Measurements from ENCODE around the gene IRX3.

DNA sequence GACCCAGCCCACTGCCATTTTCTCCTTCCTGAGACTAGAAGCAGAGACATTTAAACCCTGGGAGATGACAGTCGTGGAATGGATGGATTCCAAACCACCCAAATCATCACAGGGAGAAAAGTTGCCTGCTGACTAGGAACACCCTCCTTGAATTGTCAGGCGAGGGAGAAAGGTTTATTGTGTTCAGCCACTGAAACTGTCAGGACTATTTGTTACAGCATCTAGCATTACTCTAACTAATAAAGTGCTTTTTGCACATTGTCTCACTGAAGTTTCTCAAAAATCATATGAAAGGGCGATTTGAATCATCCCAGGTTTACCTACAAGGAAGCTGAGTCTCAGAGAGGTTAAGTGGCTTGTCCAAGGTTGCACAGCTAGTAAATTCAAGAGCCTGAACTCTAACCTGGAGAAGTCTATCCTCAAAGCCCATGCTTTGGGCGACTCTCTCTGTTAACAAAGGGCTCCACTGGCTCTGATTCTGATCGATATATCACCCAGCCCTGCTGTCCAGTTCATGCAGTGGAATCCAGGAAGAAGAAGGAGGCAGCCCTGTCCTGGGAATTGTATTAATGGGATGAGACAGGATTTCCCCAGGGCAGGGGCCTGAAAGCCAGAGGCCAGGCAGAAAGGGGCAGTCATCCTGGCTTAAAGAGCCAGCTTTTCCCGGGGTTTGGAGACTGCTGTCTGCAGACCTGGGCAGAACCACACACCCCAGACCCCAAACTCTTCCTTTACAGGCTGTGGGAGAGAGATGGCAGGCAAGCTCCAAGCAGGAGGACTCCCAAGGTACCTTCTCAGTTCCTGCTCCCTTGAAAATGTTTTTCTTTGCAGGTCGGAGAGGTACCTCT, 37.5 kb downstream of the IRX3 start:
- TF ChIP-seq SUZ12 (IDR thresholded peaks at IDR 0.05; ENCODE audit: unreplicated experiment) (no peak), TARDBP (IDR thresholded peaks at IDR 0.05; ENCODE audit: borderline replicate concordance) (no peak), CHD2 (IDR thresholded peaks at IDR 0.05; ENCODE audit: borderline replicate concordance, low read depth, low read length) (no peak), BCL11A (IDR thresholded peaks at IDR 0.05; ENCODE audit: low read depth, low read length) (no peak), NFYB (IDR thresholded peaks at IDR 0.05; ENCODE audit: insufficient read depth, low read depth, low read length) (no peak), CEBPB (IDR thresholded peaks at IDR 0.05; ENCODE audit: borderline replicate concordance in 1 of 2, low read depth in 2 of 2, low read length in 2 of 2) (no peak), CHD4 (IDR thresholded peaks at IDR 0.05) (no peak), HDAC6 (IDR thresholded peaks at IDR 0.05; ENCODE audit: unreplicated experiment) (no peak)
- TF ChIP-seq, protein P1, sequence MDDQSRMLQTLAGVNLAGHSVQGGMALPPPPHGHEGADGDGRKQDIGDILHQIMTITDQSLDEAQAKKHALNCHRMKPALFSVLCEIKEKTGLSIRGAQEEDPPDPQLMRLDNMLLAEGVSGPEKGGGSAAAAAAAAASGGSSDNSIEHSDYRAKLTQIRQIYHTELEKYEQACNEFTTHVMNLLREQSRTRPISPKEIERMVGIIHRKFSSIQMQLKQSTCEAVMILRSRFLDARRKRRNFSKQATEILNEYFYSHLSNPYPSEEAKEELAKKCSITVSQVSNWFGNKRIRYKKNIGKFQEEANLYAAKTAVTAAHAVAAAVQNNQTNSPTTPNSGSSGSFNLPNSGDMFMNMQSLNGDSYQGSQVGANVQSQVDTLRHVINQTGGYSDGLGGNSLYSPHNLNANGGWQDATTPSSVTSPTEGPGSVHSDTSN (IDR thresholded peaks at IDR 0.05; ENCODE audit: insufficient replicate concordance, low read depth, low read length), result no peak
- TF ChIP-seq, protein P2, sequence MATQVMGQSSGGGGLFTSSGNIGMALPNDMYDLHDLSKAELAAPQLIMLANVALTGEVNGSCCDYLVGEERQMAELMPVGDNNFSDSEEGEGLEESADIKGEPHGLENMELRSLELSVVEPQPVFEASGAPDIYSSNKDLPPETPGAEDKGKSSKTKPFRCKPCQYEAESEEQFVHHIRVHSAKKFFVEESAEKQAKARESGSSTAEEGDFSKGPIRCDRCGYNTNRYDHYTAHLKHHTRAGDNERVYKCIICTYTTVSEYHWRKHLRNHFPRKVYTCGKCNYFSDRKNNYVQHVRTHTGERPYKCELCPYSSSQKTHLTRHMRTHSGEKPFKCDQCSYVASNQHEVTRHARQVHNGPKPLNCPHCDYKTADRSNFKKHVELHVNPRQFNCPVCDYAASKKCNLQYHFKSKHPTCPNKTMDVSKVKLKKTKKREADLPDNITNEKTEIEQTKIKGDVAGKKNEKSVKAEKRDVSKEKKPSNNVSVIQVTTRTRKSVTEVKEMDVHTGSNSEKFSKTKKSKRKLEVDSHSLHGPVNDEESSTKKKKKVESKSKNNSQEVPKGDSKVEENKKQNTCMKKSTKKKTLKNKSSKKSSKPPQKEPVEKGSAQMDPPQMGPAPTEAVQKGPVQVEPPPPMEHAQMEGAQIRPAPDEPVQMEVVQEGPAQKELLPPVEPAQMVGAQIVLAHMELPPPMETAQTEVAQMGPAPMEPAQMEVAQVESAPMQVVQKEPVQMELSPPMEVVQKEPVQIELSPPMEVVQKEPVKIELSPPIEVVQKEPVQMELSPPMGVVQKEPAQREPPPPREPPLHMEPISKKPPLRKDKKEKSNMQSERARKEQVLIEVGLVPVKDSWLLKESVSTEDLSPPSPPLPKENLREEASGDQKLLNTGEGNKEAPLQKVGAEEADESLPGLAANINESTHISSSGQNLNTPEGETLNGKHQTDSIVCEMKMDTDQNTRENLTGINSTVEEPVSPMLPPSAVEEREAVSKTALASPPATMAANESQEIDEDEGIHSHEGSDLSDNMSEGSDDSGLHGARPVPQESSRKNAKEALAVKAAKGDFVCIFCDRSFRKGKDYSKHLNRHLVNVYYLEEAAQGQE (IDR thresholded peaks at IDR 0.05; ENCODE audit: low read depth, low read length), result no peak
- TF ChIP-seq, protein P3, sequence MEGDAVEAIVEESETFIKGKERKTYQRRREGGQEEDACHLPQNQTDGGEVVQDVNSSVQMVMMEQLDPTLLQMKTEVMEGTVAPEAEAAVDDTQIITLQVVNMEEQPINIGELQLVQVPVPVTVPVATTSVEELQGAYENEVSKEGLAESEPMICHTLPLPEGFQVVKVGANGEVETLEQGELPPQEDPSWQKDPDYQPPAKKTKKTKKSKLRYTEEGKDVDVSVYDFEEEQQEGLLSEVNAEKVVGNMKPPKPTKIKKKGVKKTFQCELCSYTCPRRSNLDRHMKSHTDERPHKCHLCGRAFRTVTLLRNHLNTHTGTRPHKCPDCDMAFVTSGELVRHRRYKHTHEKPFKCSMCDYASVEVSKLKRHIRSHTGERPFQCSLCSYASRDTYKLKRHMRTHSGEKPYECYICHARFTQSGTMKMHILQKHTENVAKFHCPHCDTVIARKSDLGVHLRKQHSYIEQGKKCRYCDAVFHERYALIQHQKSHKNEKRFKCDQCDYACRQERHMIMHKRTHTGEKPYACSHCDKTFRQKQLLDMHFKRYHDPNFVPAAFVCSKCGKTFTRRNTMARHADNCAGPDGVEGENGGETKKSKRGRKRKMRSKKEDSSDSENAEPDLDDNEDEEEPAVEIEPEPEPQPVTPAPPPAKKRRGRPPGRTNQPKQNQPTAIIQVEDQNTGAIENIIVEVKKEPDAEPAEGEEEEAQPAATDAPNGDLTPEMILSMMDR (IDR thresholded peaks at IDR 0.05 in 2 of 3, conservative IDR thresholded peaks at IDR 0.05 in 1 of 3; ENCODE audit: control insufficient read depth in 2 of 3, extremely low read depth in 1 of 3, insufficient read depth in 1 of 3, low read depth in 3 of 3, low read length in 3 of 3), result no peak

Measured in GM12878 (cell line).